ENCODE results near the gene IQSEC1. TPM values are rescaled to one million over a fixed set of nuclear protein-coding genes. Genes with fewer than 3 reads are reported as not detected.

IQSEC1 gene
- total RNA-seq, 1 experiment from 2014 or later = 13.3 TPM

GRCh38 chr3:12908136-12908730 is 165.0 kb downstream of the IQSEC1 start:
- no peak overlapping the region for H3K27ac Mint-ChIP-seq (ENCODE audit: unreplicated experiment)
- H3K4me3 Mint-ChIP-seq (ENCODE audit: low read depth, unreplicated experiment) = no peak overlapping the region
- no peaks in the 10 kb centered on the region for H3K27me3 Mint-ChIP-seq (ENCODE audit: unreplicated experiment)
- H3K36me3 Mint-ChIP-seq (ENCODE audit: insufficient read depth, unreplicated experiment) = peaks cover 5% of the 10 kb centered on the region
- no peak for DNase-seq
- H3K9me3 Mint-ChIP-seq (ENCODE audit: low read depth, unreplicated experiment) = no peaks in the 10 kb centered on the region
- TF ChIP-seq, protein P1, sequence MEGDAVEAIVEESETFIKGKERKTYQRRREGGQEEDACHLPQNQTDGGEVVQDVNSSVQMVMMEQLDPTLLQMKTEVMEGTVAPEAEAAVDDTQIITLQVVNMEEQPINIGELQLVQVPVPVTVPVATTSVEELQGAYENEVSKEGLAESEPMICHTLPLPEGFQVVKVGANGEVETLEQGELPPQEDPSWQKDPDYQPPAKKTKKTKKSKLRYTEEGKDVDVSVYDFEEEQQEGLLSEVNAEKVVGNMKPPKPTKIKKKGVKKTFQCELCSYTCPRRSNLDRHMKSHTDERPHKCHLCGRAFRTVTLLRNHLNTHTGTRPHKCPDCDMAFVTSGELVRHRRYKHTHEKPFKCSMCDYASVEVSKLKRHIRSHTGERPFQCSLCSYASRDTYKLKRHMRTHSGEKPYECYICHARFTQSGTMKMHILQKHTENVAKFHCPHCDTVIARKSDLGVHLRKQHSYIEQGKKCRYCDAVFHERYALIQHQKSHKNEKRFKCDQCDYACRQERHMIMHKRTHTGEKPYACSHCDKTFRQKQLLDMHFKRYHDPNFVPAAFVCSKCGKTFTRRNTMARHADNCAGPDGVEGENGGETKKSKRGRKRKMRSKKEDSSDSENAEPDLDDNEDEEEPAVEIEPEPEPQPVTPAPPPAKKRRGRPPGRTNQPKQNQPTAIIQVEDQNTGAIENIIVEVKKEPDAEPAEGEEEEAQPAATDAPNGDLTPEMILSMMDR (IDR thresholded peaks at IDR 0.05; ENCODE audit: unreplicated experiment) = no peak
- intact Hi-C loops (cut with micrococcal nuclease; ENCODE audit: unreplicated experiment) = no loop called here
- no peaks in the 10 kb centered on the region for H3K4me1 Mint-ChIP-seq (ENCODE audit: low read depth, unreplicated experiment)
- CTCF ChIA-PET = no interaction called here
- BruUV-seq (replicated peaks) = no TSS peak

DNA sequence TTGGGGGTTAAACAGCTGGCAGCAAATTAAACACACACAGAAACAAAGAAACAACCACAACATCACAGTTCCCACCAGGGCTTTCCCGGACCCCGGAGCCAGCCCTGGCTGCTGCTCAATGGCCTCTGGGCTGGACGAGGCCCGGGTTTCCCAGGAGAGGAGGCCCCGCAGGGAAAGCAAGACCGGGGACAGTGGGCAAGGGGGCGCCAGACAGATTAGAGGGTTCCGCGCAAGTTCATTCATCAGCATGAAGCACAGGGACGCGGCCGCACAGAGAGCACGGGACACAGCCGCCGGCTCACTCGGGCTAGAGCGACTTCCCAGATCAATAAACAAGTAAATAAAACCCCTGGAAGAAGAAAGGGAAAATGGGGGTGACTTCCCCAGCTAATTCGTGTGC is 165.5 kb downstream of the IQSEC1 start:
- no TSS peak for BruUV-seq (replicated peaks)
- Mint-ChIP-seq H3K9me3 (ENCODE audit: low read depth, unreplicated experiment) (no peaks in the 10 kb centered on the region), H3K4me1 (ENCODE audit: low read depth, unreplicated experiment) (no peaks in the 10 kb centered on the region), H3K36me3 (ENCODE audit: insufficient read depth, unreplicated experiment) (peaks cover 5% of the 10 kb centered on the region), H3K27ac (ENCODE audit: unreplicated experiment) (no peak overlapping the region), H3K27me3 (ENCODE audit: unreplicated experiment) (no peaks in the 10 kb centered on the region), H3K4me3 (ENCODE audit: low read depth, unreplicated experiment) (no peak overlapping the region)
- CTCF ChIA-PET = no interaction called here
- TF ChIP-seq, protein P1 (IDR thresholded peaks at IDR 0.05; ENCODE audit: unreplicated experiment) = no peak
- no peak for DNase-seq
- intact Hi-C loops (cut with micrococcal nuclease; ENCODE audit: unreplicated experiment) = no loop called here

DNA sequence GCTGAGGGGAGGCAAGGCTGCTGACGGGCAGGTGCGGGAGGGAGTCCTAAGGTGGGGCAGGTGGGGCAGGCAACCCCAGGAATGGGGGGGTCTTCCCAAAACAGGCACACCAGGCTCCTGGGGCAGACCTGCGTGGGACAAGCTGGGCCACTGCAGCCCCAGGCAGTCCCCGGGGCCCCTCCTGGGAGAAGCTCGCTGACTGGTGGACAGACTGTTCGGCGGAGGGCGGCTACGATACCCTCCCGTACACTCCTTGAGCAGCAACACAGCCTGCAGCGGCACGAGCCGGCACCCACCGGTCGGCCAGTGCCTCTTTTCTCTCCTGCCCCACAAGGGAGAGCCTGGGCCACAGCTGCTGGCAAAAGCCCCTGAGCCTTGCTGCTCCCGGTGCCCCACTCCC is 165.9 kb downstream of the IQSEC1 start:
- peaks cover 5% of the 10 kb centered on the region for H3K36me3 Mint-ChIP-seq (ENCODE audit: insufficient read depth, unreplicated experiment)
- TF ChIP-seq, protein P1 (IDR thresholded peaks at IDR 0.05; ENCODE audit: unreplicated experiment) = no peak
- H3K27me3 Mint-ChIP-seq (ENCODE audit: unreplicated experiment) = no peaks in the 10 kb centered on the region
- intact Hi-C loops (cut with micrococcal nuclease; ENCODE audit: unreplicated experiment) = no loop called here
- H3K4me1 Mint-ChIP-seq (ENCODE audit: low read depth, unreplicated experiment) = no peaks in the 10 kb centered on the region
- no TSS peak for BruUV-seq (replicated peaks)
- CTCF ChIA-PET = no interaction called here
- H3K9me3 Mint-ChIP-seq (ENCODE audit: low read depth, unreplicated experiment) = no peaks in the 10 kb centered on the region
- no peak overlapping the region for H3K27ac Mint-ChIP-seq (ENCODE audit: unreplicated experiment)
- H3K4me3 Mint-ChIP-seq (ENCODE audit: low read depth, unreplicated experiment) = no peak overlapping the region
- no peak for DNase-seq

DNA sequence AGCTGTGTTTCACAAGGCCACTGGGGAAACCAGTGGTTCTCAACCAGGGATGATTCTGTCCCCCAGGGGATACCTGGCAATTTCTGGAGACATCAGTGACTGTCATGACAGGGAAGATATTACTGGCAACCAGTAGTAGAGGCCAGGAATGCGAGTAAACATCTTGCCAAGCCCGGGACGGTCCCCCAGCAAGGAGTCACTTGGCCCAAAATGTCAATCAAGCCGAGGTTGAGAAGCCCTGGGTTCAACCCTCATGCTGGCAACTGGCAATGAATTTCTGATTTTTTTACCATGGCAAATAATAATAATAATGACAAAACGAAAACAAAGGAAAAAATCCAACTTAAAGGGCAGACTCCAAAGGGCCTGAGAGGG is 166.3 kb downstream of the IQSEC1 start:
- Mint-ChIP-seq H3K4me1 (ENCODE audit: low read depth, unreplicated experiment) (no peaks in the 10 kb centered on the region), H3K9me3 (ENCODE audit: low read depth, unreplicated experiment) (no peaks in the 10 kb centered on the region), H3K27me3 (ENCODE audit: unreplicated experiment) (no peaks in the 10 kb centered on the region), H3K36me3 (ENCODE audit: insufficient read depth, unreplicated experiment) (peaks cover 5% of the 10 kb centered on the region), H3K4me3 (ENCODE audit: low read depth, unreplicated experiment) (no peak overlapping the region), H3K27ac (ENCODE audit: unreplicated experiment) (no peak overlapping the region)
- BruUV-seq (replicated peaks) = no TSS peak
- DNase-seq = no peak
- TF ChIP-seq, protein P1 (IDR thresholded peaks at IDR 0.05; ENCODE audit: unreplicated experiment) = no peak
- CTCF ChIA-PET = no interaction called here
- intact Hi-C loops (cut with micrococcal nuclease; ENCODE audit: unreplicated experiment) = no loop called here
